ENCODE data around the gene ZNF609. TPM values are rescaled to one million over a fixed set of nuclear protein-coding genes. Genes with fewer than 3 reads are reported as not detected.

The ZNF609 gene
- total and polyA plus RNA-seq, 2 of the 13 experiments (the other 11 are each of a cell fraction or from before 2014, with no cell fraction given) = 8.9 to 9.9 TPM

- H3K4me2 ChIP-seq (ENCODE audit: low read depth, low read length) = no peak overlapping the region
- H3K9me3 ChIP-seq (ENCODE audit: low read length) = no peaks in the 10 kb centered on the region
- H3K27ac ChIP-seq (ENCODE audit: extremely low read length, insufficient read depth, low read length) = no peak overlapping the region
- DNase-seq (ENCODE audit: low spot score) (no peak), ATAC-seq (no peak), FAIRE-seq (no peak)
- in situ Hi-C loops (cut with HindIII; ENCODE audit: extremely low pct_ligation_motif_present, low pct_unique_long_range_greater_than_20kb) (no loop called here), intact Hi-C loops (cut with micrococcal nuclease; ENCODE audit: unreplicated experiment) (loop anchor here (10.0 kb wide), 1 partner anchor 45 kb away; no protein-coding TSS in a partner anchor)
- peaks cover 32% of the 10 kb centered on the region for H3K79me2 ChIP-seq (ENCODE audit: insufficient read depth, low read length)
- ChIA-PET POLR2A (no interaction called here), CTCF (ENCODE audit: low intra/inter-chr PET ratio, low total read pairs) (no interaction called here)
- no peak overlapping the region for H3K9ac ChIP-seq (ENCODE audit: insufficient read depth, low read depth, low read length)
- WGBS (ENCODE audit: low lambda C conversion rate) = 63% methylated on average over 2 of the region's 2 CpGs
- TF ChIP-seq BRF2 (CRISPR knock-in tag; IDR thresholded peaks at IDR 0.05) (no peak), POLR2AphosphoS5 (IDR thresholded peaks at IDR 0.05; ENCODE audit: low read depth, low read length) (no peak), ATRX (CRISPR knock-in tag; IDR thresholded peaks at IDR 0.05; ENCODE audit: borderline replicate concordance) (no peak), ZNF33B (CRISPR knock-in tag; IDR thresholded peaks at IDR 0.05) (no peak), SNRNP70 (IDR thresholded peaks at IDR 0.05; ENCODE audit: low read depth, low read length) (no peak), CBX1 (IDR thresholded peaks at IDR 0.05; ENCODE audit: low read depth) (no peak), USF2 (IDR thresholded peaks at IDR 0.05; ENCODE audit: low read depth, low read length) (no peak), USF2 (CRISPR knock-in tag; IDR thresholded peaks at IDR 0.05; ENCODE audit: borderline replicate concordance) (no peak), THAP8 (CRISPR knock-in tag; IDR thresholded peaks at IDR 0.05; ENCODE audit: borderline replicate concordance) (no peak), TSC22D2 (CRISPR knock-in tag; IDR thresholded peaks at IDR 0.05; ENCODE audit: borderline replicate concordance) (no peak), GTF2F1 (IDR thresholded peaks at IDR 0.05; ENCODE audit: low read length) (no peak), ZNF234 (CRISPR knock-in tag; conservative IDR thresholded peaks at IDR 0.05) (no peak)
- H3K4me3 ChIP-seq (replicated peaks in 1 of 3; ENCODE audit: insufficient read depth in 1 of 3, low read depth in 2 of 3, low read length in 3 of 3) = no peak overlapping the region
- H4K20me1 ChIP-seq (ENCODE audit: insufficient read depth, low read length) = 0 out of 2 replicates have a peak, but pooled peaks cover 2% of the 10 kb centered on the region
- no peaks in the 10 kb centered on the region for H3K36me3 ChIP-seq (replicated peaks in 1 of 2; ENCODE audit: control insufficient read depth in 1 of 2, insufficient read depth in 2 of 2, low read length in 2 of 2)
- no peak overlapping the region for H2AFZ ChIP-seq (ENCODE audit: low read length)
- peaks cover 23% of the 10 kb centered on the region for H3K4me1 ChIP-seq (ENCODE audit: insufficient read depth, low read length)
- H3K27me3 ChIP-seq (ENCODE audit: control insufficient read depth in 1 of 2, insufficient read depth in 2 of 2, low read length in 2 of 2) = no peaks in the 10 kb centered on the region
- no TSS peak for BruUV-seq (replicated peaks)
Observed at GRCh38 chr15:64599716-64600115, 139.3 kb downstream of the ZNF609 start.
